NT2/D1 (cell line): ENCODE measurements around the gene LGI4.
A peak's percentile ranks its signal among the peaks of the same experiment; 100 is the strongest.

Experiments
- DNase-seq: peaks from one replicate; pipeline ENCODE4 v3.0.0-alpha.2; 2011; ENCODE audit warnings: low read depth, low spot score
- H3K27me3 ChIP-seq: 2 replicates; pipeline ENCODE4 v1.6.0; 2011; ENCODE audit warnings: mild to moderate bottlenecking; ENCODE audit not compliant: insufficient read length, insufficient read depth
- H3K36me3 ChIP-seq: 2 replicates; pipeline ENCODE4 v1.6.1; 2011; ENCODE audit warnings: mild to moderate bottlenecking, low read length, mixed read lengths; ENCODE audit not compliant: insufficient read depth, insufficient read length
- H3K4me1 ChIP-seq: 2 replicates; pipeline ENCODE4 v1.5.1; 2011; ENCODE audit not compliant: insufficient read depth, insufficient read length
- H3K4me3 ChIP-seq: 2 replicates; pipeline ENCODE4 v1.5.1; 2011; ENCODE audit warnings: low read depth; ENCODE audit not compliant: insufficient read length
- H3K9ac ChIP-seq: 2 replicates; pipeline ENCODE4 v1.6.0; 2011; ENCODE audit warnings: low read depth; ENCODE audit not compliant: insufficient read length
- H3K9me3 ChIP-seq: 2 replicates; pipeline ENCODE4 v1.5.1; 2011; ENCODE audit warnings: mild to moderate bottlenecking, low read length; ENCODE audit not compliant: insufficient read depth
- SUZ12 ChIP-seq: IDR thresholded peaks from 2 replicates; pipeline ENCODE4 v1.6.1; 2011; ENCODE audit not compliant: insufficient read length, insufficient read depth; ENCODE audit errors: extremely low read depth
- YY1 ChIP-seq: IDR thresholded peaks from 2 replicates; pipeline ENCODE4 v1.6.1; 2011; ENCODE audit not compliant: insufficient read length, insufficient read depth
- ZNF274 ChIP-seq: IDR thresholded peaks from 2 replicates; pipeline ENCODE4 v1.6.1; 2011; ENCODE audit warnings: mild to moderate bottlenecking, low read depth, low read length

Gene LGI4

GRCh38 chr19:35125749-35126623, 8.9 kb downstream of the LGI4 start:
- peaks cover 8% of the 10 kb centered on the region for H3K4me1 ChIP-seq
- H3K9ac ChIP-seq = no peak overlapping the region
- H3K4me3 ChIP-seq = no peak overlapping the region
- H3K36me3 ChIP-seq = no peaks in the 10 kb centered on the region
- no peaks in the 10 kb centered on the region for H3K27me3 ChIP-seq
- DNase-seq = no peak
- TF ChIP-seq ZNF274 (no peak), SUZ12 (no peak), YY1 (no peak)
- no peaks in the 10 kb centered on the region for H3K9me3 ChIP-seq

DNA sequence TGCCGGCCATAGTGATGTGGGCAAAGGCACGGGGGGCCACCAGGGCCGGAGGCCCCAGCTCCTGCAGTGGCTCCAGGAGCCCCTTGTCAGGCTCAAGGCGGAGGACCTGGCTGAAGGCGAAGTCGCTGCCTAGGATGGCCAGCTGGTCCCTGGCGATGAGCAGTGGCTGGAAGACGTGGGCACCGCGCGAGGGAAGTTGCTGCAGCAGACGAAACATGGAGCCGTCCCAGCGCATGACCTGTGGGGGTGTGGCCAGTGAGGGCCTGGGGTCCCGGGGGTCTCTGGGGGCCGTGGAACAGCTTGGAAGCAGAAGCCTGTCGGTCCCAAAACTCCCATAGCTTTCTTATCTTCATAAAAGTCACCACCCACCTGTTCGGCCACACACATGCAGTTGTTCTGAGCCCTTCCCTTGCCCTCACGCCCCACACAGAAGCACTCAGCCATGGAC, 9.6 kb downstream of the LGI4 start:
- peaks cover 8% of the 10 kb centered on the region for H3K4me1 ChIP-seq
- DNase-seq = no peak
- H3K9me3 ChIP-seq = no peaks in the 10 kb centered on the region
- no peaks in the 10 kb centered on the region for H3K36me3 ChIP-seq
- no peak overlapping the region for H3K4me3 ChIP-seq
- TF ChIP-seq SUZ12 (no peak), YY1 (no peak), ZNF274 (no peak)
- H3K27me3 ChIP-seq = no peaks in the 10 kb centered on the region
- H3K9ac ChIP-seq = no peak overlapping the region

DNA sequence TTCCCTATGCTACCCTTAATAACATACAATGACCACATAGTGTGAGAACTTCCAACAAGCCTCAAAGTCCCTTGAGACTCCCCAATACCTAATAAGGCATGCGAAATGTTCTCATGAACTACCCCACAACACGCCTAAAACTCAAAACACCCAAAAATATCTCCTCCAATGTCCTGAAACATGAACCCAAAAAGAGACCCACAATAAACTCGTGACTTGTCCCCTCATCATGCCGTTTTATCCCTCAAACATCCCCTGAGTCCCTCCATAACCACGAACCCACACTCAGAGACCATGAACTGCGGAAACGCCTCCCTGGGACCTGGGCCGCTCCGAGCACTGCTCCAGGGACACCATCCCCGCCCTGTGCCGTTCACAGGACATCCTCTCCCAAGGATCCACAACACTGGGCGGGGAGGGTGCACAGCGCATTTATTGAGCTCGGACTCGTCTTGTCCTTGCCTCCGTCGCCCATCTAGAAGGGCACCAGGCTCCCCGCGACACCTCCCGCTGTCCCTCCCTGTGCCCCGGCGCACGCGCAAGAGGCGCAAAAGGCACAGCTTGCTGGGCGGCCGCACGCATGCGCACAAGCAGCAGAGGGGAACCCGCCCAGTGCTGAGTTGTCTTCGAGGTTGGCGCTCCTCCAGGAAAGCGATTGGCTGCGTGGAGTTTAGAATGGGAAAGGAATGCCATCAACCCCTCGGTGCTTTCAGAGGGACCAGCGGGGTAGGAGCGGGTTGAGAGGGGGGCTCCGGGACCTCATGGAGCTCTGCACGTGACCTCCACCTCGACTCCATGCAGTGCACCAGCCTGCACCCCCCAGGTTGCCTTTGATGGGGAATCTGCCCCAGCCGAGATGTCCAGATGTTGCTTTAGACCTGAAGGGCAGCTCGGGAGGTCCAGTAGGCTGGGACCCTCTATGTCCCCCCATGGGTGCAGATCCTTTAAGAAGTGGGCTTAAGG, 10.5 kb downstream of the LGI4 start:
- Histone ChIP-seq H3K27me3 (no peaks in the 10 kb centered on the region), H3K4me1 (peaks cover 8% of the 10 kb centered on the region), H3K36me3 (no peaks in the 10 kb centered on the region), H3K9ac (peak overlapping the region; percentile 82), H3K4me3 (peak overlapping the region; percentile 47), H3K9me3 (no peaks in the 10 kb centered on the region)
- DNase-seq = peak; percentile 70
- TF ChIP-seq ZNF274 (no peak), YY1 (no peak), SUZ12 (no peak)

- Histone ChIP-seq H3K27me3 (no peaks in the 10 kb centered on the region), H3K9me3 (no peaks in the 10 kb centered on the region), H3K36me3 (no peaks in the 10 kb centered on the region), H3K4me1 (peaks cover 10% of the 10 kb centered on the region), H3K9ac (peak overlapping the region; percentile 56), H3K4me3 (no peak overlapping the region)
- DNase-seq = no peak
- TF ChIP-seq YY1 = no peak
- TF ChIP-seq SUZ12 = no peak
- no peak for TF ChIP-seq ZNF274
Observed at GRCh38 chr19:35123573-35123972, 11.3 kb downstream of the LGI4 start.

GRCh38 chr19:35122687-35123551, 11.9 kb downstream of the LGI4 start:
- Histone ChIP-seq H3K9ac (peak overlapping the region; percentile 36), H3K4me1 (peaks cover 13% of the 10 kb centered on the region), H3K9me3 (no peaks in the 10 kb centered on the region), H3K4me3 (no peak overlapping the region), H3K36me3 (no peaks in the 10 kb centered on the region), H3K27me3 (no peaks in the 10 kb centered on the region)
- TF ChIP-seq SUZ12 (no peak), YY1 (no peak), ZNF274 (no peak)
- DNase-seq = no peak

GRCh38 chr19:35120898-35121297, 14.0 kb downstream of the LGI4 start:
- H3K4me1 ChIP-seq = peaks cover 13% of the 10 kb centered on the region
- no peak overlapping the region for H3K4me3 ChIP-seq
- TF ChIP-seq ZNF274 (no peak), YY1 (no peak), SUZ12 (no peak)
- no peak for DNase-seq
- no peaks in the 10 kb centered on the region for H3K36me3 ChIP-seq
- H3K27me3 ChIP-seq = no peaks in the 10 kb centered on the region
- no peaks in the 10 kb centered on the region for H3K9me3 ChIP-seq
- no peak overlapping the region for H3K9ac ChIP-seq
